Measurements from ENCODE around the gene JAML. TPM values are rescaled to one million over a fixed set of nuclear protein-coding genes. Genes with fewer than 3 reads are reported as not detected.

Gene JAML
- total RNA-seq, 1 experiment from 2014 or later = 0.30 TPM

DNA sequence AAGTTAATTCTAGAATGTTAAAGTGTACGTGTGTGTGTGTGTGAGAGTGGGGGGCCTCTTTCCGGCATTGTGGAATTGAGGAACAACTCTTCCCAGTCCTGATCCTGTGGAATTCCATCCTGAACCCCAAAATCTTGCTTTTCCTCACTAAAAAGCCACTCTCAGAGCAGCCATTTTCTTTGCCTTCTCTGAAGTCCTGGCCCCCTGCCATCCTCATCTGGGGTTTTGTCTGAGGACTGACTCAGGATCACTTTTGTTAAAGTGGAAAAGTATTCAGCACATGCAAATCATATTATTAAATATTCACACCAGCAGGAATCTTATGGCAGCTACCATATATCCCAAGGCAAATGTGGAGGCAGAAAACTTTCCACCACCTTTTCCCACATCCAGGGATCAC, 76.0 kb downstream of the JAML start:
- Histone ChIP-seq H3K79me2 (ENCODE audit: insufficient read depth, low read length) (no peaks in the 10 kb centered on the region), H4K20me1 (ENCODE audit: insufficient read depth) (no peaks in the 10 kb centered on the region), H3K27ac (ENCODE audit: low read depth, low read length) (no peak overlapping the region), H3K4me3 (replicated peaks in 1 of 2; ENCODE audit: low read depth in 1 of 2, low read length in 2 of 2) (no peak overlapping the region), H3K4me1 (ENCODE audit: control insufficient read depth in 1 of 2, insufficient read depth in 2 of 2, low read length in 2 of 2) (peaks cover 3 to 15% of the 10 kb centered on the region in 2 experiments; a peak in 3 of 4 replicates), H2AFZ (ENCODE audit: low read depth, low read length, poor library complexity, severe bottlenecking) (no peak overlapping the region), H3K9me3 (ENCODE audit: control insufficient read depth in 1 of 2, insufficient read depth in 1 of 2, low read depth in 1 of 2, low read length in 2 of 2) (no peaks in the 10 kb centered on the region), H3K9ac (ENCODE audit: low read length) (no peak overlapping the region), H3K36me3 (ENCODE audit: control insufficient read depth in 1 of 2, insufficient read depth in 2 of 2, low read length in 2 of 2) (no peaks in the 10 kb centered on the region), H3K27me3 (ENCODE audit: insufficient read depth, low read length) (no peaks in the 10 kb centered on the region), H3K4me2 (ENCODE audit: low read length) (no peak overlapping the region), H3K9me2 (ENCODE audit: insufficient read depth) (no peaks in the 10 kb centered on the region)
- ATAC-seq (no peak), DNase-seq (ENCODE audit: low read depth, low spot score) (no peak)
- CTCF ChIA-PET = interaction anchor here (0.6 to 3.0 kb wide), 2 partner anchors 22 to 393 kb away, joined by 3 to 14 read pairs; no protein-coding TSS in a partner anchor
- RAD21 ChIA-PET (ENCODE audit: low non-redundant PET in 1 of 2, low total read pairs in 2 of 2, uncharacterized antibody in 2 of 2, unreplicated experiment in 2 of 2) = interaction anchor here in 1 of 2 experiments (0.7 kb wide), 1 partner anchor 21 kb away, joined by 3 read pairs; no protein-coding TSS in a partner anchor
- POLR2A ChIA-PET = no interaction called here
- intact Hi-C loops (cut with micrococcal nuclease) = loop anchor here (5.0 kb wide), 1 partner anchor 463 kb away; no protein-coding TSS in a partner anchor
- no TSS peak for BruUV-seq (replicated peaks)
- TF ChIP-seq ATF3 (IDR thresholded peaks at IDR 0.05) = no peak
- TF ChIP-seq, protein P1, sequence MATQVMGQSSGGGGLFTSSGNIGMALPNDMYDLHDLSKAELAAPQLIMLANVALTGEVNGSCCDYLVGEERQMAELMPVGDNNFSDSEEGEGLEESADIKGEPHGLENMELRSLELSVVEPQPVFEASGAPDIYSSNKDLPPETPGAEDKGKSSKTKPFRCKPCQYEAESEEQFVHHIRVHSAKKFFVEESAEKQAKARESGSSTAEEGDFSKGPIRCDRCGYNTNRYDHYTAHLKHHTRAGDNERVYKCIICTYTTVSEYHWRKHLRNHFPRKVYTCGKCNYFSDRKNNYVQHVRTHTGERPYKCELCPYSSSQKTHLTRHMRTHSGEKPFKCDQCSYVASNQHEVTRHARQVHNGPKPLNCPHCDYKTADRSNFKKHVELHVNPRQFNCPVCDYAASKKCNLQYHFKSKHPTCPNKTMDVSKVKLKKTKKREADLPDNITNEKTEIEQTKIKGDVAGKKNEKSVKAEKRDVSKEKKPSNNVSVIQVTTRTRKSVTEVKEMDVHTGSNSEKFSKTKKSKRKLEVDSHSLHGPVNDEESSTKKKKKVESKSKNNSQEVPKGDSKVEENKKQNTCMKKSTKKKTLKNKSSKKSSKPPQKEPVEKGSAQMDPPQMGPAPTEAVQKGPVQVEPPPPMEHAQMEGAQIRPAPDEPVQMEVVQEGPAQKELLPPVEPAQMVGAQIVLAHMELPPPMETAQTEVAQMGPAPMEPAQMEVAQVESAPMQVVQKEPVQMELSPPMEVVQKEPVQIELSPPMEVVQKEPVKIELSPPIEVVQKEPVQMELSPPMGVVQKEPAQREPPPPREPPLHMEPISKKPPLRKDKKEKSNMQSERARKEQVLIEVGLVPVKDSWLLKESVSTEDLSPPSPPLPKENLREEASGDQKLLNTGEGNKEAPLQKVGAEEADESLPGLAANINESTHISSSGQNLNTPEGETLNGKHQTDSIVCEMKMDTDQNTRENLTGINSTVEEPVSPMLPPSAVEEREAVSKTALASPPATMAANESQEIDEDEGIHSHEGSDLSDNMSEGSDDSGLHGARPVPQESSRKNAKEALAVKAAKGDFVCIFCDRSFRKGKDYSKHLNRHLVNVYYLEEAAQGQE (IDR thresholded peaks at IDR 0.05; ENCODE audit: low read depth) = no peak
- TF ChIP-seq JUND (IDR thresholded peaks at IDR 0.05) = no peak
- TF ChIP-seq YY1 (IDR thresholded peaks at IDR 0.05; ENCODE audit: extremely low read depth, insufficient replicate concordance, low read depth, low read length) = no peak
- no peak for TF ChIP-seq TCF7L2 (IDR thresholded peaks at IDR 0.05; ENCODE audit: borderline replicate concordance, extremely low read depth, insufficient read depth, insufficient read length)
- no peak for TF ChIP-seq POLR2AphosphoS5 (IDR thresholded peaks at IDR 0.05; ENCODE audit: low read depth, low read length)
- TF ChIP-seq CEBPB (IDR thresholded peaks at IDR 0.05; ENCODE audit: low read depth) = no peak
- no peak for TF ChIP-seq POLR2A (IDR thresholded peaks at IDR 0.05; ENCODE audit: borderline replicate concordance, extremely low read depth, insufficient read depth, insufficient read length)
- TF ChIP-seq RAD21 (IDR thresholded peaks at IDR 0.05; ENCODE audit: low read depth) = no peak
- TF ChIP-seq EZH2phosphoT487 (IDR thresholded peaks at IDR 0.05; ENCODE audit: borderline replicate concordance) = no peak
- no peak for TF ChIP-seq FOSL1 (IDR thresholded peaks at IDR 0.05; ENCODE audit: low read depth)
- no peak for TF ChIP-seq SP1 (IDR thresholded peaks at IDR 0.05; ENCODE audit: low read depth)
- TF ChIP-seq EZH2 (IDR thresholded peaks at IDR 0.05) = no peak
